ENCODE results near the gene LRRC8C. TPM values are rescaled to one million over a fixed set of nuclear protein-coding genes. Genes with fewer than 3 reads are reported as not detected.
"Not testable (repeated sequence)": the region's sequence is repeated elsewhere in the genome, so short reads cannot be mapped to it uniquely, and the experiment has no call there.

Gene LRRC8C
- 8.4 TPM for total RNA-seq

DNA sequence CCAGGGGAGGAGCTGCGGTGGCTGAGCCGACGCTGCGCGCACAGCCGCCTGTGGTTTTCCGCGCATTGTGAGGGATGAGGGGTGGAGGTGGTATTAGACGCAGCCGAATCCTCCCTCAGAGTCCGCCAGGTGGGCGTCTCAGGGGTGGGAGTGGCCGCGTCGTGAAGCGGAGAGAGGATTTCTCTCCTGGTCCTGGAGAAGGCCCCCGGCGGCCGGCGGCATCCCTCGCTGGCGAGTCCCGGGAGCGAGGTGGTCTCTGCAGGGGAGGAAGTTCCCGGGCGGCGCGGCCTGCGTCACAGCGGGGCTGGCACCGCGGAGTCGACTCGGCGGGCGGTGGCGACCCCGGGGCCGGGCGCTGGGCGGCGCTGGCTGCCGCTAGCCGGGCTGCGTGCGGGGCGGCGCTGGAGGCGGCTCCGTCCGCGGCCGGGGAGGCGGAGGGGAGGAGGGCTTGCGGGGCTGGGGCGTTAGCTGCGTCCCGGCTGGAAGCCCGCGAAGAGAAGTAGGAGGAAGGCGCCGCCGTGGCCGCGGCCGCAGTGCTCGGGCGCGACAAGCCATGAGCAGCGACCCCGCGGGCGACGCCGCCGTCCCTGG is at the start of gene LRRC8C:
Gene LRRC8C (plus strand): TSS at position 464 of the 591 bp plus-strand sequence. CDS start 53,354 bp downstream, outside the sequence.
- peak; percentile 83 for DNase-seq

DNA sequence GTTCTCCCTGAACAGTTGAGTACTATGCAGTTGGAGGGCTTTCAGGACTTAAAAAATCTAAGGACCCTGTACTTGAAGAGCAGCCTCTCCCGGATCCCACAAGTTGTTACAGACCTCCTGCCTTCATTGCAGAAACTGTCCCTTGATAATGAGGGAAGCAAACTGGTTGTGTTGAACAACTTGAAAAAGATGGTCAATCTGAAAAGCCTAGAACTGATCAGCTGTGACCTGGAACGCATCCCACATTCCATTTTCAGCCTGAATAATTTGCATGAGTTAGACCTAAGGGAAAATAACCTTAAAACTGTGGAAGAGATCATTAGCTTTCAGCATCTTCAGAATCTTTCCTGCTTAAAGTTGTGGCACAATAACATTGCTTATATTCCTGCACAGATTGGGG is 48.7 kb upstream of the LRRC8C start:
- DNase-seq, result no peak

DNA sequence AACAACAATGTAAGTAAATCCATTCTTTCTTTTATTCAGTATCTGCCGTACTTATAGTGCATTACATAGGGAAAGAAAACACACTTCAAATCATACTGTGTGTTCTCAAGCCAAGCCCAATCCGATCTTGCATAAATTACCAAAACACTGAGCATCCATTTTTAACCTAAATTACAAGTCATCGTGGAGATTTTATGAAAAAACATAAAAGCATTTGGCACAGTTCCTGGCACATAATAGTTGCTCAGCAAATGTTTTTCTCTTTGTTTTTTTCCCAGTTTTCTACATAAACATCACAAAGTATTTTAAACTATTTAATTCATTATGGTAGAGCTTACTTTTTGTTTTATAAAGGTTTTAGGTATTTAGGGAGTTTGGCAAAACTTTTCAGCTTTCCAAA is 48.1 kb upstream of the LRRC8C start:
- no peak for DNase-seq

DNA sequence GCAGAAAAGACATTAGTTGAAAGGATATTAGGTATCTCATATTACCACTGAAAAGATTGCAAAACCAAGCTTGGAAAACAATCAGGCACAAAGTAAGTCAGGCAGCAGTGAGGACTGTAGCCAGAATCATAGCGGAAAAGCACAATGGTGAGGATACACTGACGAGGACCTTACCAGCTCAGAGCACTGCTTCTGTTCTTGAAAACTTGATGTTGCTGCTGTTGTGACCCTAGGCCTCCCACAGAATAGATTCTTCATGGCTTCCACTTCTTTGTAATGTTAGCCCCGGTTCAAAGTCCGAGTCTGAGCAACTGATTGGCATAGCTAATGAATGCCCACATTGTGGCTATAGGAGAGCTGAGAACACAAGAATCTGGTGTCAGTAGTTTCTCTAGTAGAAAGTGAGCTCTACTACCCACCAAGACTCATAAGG is 45.2 kb upstream of the LRRC8C start:
- no peak for DNase-seq

DNA sequence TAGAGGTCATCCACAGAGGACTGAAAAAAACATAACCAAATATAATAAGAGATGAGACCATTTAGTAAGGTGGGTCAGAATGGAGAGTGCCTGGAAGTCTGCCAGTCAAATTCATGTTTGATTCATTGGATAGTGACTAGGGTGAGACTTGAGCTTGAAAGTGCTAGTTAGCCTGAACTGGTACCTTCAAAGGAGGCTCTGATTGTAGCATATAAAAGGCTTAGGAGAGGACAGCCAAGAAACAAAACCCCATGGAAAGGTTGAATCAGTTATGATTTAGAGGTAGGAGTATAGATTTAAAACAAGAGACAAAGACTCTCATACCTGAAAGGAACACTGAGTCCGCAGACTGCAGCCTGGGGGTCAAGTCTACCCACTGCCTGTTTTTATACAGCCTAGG is 44.4 kb upstream of the LRRC8C start:
- no peak for DNase-seq

DNA sequence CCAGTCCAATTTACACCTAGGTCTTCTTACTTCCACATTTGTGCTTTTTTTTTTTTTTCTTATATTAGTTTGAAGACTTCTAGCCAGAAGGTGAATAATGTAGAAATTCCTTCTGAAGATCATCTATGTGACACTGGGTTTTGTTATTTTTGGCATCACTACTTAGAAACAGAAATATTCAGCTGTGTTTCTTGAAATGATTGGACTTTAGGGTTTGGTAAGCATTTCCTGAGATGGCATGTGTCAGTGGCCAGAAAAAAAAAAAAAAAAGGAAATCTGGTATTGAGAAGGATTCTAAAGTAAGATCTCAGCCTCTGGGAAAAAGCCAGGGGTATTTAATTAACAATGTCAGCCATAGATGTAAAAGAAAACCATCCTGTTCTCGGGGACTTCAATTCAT is 43.4 kb upstream of the LRRC8C start:
- DNase-seq, result no peak

DNA sequence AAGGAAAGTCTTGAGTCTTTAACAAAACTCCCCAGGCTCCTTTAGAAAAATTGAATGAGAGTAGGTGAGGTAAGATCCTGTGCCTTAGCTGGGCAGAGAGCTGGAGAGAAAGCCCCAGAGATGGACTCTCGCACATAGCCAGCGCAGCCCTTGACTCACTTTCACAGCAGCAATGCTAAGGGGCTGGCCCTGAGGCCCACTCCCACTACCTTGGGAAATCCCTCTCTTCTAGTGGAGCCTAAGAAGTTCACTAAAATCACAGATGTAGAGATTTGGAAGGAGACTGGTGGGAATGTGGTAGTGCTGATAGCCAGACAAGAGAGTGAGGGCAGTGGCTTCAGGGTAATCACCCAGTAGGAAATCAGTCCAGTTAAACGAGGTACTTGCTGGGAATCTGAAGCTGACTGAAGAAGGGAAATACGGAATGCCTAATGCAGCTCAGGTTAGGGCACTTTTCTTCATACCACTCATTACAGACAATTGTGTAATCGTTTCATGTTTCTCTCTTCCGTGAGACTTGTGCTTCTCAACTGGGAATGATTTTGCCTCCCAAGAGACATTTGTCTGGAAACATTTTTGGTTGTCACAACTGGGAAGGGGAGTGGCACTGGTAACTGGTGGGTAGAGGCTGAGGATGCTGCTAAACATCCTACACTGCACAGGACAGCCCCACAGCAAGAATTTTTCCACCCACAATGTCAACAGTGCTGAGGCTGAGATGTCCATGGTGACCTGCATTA is 42.4 kb upstream of the LRRC8C start:
- DNase-seq, result no peak

DNA sequence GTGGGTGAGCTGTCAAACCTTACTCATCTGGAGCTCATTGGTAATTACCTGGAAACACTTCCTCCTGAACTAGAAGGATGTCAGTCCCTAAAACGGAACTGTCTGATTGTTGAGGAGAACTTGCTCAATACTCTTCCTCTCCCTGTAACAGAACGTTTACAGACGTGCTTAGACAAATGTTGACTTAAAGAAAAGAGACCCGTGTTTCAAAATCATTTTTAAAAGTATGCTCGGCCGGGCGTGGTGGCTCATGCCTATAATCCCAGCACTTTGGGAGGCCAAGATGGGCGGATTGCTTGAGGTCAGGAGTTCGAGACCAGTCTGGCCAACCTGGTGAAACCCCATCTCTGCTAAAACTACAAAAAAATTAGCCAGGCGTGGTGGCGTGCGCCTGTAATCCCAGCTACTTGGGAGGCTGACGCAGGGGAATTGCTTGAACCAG is 40.0 kb upstream of the LRRC8C start:
- DNase-seq, result not testable (repeated sequence)

DNA sequence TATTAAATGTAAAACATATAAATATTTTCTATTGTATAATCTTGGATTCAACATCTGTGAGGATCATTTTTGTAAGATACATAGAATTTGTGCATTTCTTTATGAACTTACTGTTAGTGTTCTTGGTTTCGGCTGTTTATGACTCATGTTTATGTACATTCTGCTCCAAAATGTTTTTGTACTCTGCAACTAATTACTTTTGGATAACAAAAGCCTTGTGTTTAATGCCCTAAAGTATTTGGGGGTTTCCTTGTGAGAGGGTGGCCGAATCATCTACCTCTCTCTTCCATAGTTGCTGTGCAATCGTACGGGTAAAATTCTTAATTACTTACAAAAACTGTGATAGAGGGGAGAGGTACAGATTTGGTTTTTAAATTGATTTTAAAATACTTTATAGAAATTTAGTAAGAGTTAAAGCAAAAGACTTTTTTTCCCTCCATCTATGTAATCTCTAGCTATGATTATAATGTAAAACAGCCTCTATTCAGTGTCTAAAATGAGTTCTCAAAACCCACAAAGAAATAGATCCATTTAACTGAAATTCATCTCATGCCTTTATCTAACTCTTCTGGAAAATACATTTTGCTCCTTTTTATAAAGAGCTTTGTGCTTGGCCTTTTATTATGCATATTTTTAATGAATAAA is 38.7 kb upstream of the LRRC8C start:
- DNase-seq, result no peak

DNA sequence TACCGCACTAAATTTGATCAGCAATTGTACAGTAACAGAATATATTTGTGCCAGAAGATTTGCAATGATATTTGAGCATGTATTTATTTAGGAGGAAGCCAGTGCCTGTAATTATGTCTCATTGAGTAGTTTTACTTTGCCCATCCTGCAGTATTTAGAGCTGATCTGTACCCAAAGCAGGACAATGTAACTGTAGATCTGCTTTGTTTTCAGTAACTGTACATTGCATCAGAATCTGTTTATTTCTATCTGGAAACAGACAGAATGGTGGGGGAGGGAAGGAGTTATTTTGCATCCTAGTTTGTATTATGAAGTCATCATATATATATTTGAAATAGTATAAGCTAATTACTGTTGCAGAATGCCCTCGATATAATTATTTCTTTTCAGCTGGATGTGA is 36.2 kb upstream of the LRRC8C start:
- DNase-seq, result no peak

DNA sequence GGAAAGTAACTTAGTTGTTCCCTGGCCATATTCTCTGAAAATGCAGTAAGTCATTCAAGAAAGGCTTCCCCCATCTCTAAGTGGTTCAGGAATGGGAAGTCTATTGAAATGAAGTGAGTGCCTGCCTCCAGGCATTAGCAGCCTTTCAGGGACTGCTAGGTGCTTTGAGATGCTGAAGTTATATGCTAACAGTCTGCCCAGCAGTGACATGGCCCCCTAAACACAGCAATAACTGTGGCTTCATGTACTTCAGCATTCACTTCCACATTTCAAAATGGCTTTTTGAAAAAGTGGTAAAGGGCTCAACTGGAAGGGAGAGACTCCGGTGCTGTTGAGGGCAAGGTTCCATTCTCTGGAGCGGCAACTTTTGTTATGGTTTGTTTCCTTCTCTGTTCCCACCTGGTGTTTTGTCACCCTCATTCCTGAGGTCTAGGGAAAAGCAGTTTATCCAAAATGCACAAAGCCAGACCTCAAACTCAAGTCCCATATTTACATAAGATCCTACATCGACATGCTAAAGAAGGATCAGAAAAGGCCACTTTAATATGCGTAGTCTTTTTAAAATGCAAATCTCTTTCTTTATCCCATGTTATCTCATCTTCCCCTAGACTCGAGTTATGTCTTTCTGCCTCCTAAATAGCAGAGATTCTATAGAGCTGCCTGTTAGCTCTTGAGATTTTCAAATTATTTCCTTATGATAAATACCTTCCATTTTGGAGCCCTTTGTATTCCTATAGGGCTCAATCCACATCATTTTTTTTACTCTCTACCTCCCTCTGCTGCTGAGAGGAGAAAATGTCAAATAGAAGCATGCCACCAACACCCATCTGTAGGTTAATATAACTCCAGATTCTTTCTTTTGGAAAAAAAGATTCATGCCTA is 34.2 kb upstream of the LRRC8C start:
- DNase-seq, result no peak

DNA sequence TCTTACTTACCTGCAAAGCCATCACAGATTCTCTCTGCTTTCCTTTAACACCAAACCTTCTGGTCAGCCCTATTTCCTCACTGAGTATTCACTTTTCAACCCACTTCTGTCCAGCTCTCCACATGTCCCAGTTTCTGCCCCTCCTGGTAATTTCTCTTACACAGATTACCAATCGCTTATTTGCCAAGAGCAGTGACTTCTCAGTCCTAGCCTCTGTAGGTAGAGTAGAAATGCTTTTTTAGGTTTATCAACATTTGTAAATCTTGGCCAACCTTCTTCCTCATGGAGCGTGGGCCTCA is 33.6 kb upstream of the LRRC8C start:
- no peak for DNase-seq

DNA sequence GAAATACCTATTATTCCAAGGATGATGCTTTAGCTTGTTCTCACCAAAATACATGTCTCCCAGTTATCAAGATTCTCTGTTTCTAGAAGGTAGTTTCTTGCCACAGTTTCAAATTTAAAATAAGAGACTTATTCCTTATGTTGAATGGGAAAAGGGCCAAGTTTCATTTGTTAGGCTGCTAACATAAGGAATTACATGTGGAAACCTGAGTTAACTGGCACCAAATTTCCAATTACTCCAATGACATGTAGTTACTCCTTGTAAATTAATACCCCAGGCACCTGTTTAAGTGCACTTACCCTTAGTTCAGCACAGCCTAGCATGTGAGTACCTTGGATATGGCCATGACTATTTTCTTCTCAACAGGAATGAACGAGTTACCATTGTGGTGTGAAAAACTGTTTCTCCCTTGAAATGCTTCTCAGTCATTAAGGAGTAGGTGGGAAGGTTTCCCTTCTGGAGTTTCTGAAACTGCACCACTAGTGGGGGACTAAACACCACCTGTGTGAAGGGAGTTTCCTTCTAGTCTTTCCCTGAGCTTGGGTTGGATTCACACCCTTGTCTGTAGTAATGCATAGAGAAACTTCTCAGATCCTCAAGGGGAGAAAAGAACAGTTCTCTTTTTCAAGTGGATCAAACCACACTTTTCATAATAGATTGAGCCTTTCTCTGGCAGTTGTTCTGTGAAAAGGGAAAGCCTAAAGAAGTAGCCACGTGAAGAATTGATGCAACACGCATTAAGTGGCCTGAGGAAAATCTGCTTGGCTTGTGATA is 32.3 kb upstream of the LRRC8C start:
- no peak for DNase-seq

DNA sequence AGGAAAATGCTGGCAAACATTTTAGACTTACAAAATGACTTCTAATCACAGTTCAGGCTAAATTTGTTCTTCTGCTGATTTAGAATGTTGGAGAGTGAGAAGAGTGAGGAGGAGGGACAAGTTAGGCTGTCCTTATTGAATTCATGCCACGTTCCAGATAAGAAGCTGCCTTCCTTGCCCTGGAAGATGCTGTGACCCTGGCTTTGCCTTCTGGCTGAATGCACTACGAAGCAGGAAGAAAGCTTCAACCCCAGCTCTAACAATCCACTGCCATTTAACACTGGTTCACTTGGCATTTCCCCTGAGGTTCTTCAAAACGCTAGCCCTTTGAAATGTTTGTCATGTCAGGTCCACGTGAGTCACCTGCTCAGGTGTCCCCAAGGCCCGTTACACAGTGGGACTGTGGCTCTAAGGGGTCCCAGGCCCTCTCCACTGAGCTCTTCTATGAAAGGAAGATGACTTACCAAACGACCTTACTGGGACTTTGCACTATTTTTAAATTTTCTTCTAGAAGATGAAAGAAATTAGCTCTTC is 30.0 kb upstream of the LRRC8C start:
- no peak for DNase-seq

DNA sequence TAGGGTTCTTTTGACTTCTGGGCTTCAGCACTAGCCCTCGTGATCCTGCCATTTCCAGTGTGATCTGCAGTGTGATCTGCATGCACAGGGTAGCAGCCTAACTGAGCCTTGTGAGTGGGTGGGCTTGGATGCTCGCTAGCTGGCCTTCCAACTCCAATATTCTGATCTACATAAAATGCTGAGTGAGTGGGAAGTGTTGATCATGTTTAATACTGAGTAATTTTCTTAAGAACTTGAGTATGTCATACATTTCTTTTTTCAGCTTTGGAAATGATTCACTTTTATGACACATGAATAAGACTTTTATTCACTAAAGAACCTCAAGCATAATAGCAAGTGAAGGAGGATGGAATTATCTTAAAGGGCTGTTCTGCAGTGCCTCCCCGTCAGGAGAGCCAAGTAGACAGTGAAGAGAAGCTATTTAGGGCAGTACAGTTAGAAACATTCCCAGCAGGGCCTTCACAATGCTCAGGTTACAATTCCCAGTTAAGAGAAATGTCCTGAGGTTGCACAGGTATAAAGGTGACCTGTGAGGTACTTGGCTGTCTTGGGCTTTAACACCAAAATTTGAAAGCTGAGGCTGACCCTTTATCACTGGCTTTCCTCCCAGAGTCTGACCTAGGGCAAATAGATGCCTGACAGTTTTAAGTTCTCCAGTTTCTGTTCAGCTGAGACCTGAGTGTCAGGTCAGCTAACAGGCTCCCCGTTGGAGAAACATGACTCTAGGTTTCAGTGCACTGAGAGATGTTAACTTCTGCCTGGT is 29.1 kb upstream of the LRRC8C start:
- no peak for DNase-seq

DNA sequence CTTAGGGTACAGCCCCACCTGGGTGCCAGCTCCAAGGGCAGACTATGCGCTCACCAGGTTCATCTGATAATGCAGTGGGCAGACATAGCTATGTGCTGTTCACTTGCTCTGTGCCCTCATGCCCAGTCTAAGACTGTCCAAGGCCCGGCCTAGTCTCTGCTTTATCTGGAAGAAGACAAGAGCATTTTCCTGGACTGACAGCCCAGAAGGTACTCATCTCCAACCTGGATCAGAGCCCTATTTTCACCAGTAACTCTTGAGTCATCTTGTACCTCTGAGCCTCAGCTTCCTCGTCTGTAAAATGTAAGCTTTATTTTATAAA is 28.5 kb upstream of the LRRC8C start:
- no peak for DNase-seq

DNA sequence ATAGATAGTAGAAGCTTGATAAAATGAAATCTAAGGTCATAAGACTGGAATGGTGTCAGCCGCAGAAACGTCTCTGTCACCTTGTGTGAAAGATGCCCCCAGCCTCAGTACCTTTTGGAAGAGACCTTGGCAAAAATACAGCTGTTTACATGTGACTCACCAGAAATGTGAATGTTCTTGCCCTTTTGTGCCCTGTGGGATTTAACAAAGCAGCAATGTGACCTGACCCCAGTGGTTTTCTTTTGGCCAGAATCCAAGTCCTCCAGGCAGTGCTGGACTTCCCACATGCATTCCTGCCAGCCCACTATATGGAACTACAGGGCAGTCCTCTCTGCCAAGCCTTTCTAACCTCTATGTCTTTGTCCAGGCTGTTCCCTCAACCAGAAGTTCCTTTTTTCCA is 27.2 kb upstream of the LRRC8C start:
- DNase-seq, result no peak

DNA sequence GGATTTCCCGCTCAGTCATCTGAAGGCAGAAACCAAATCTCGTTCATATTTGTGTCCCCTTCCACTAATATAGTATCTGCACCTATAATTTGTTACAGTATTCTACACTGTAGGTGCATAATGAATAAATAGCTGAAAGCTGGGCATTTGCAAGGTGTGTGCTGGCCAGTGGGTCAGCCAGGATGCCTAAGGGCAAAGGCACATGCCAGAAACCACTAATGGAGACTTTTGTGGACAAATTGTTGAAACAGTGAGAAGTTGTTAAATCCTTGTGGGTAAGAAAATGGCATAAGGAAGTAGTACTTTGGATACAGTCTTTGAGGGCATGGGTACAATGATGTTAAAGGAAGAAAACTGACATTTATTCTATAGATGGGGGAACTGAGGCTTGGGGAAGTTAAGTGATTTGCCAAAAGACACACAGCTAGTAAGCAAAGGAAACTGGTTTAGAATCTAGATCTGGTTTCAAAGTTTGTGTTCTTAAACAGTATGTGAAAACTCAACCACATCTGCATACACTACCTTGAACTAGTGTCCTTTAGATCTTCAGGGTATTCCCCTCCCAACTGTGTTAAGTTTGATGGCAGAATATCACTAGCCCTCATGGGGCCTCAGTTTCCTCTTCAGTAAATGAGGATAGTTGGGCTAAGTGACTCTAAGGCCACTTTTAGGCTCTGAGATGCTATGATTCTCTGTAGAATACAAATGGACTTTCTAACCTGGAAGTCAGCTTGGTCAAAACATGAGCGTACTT is 26.5 kb upstream of the LRRC8C start:
- no peak for DNase-seq

DNA sequence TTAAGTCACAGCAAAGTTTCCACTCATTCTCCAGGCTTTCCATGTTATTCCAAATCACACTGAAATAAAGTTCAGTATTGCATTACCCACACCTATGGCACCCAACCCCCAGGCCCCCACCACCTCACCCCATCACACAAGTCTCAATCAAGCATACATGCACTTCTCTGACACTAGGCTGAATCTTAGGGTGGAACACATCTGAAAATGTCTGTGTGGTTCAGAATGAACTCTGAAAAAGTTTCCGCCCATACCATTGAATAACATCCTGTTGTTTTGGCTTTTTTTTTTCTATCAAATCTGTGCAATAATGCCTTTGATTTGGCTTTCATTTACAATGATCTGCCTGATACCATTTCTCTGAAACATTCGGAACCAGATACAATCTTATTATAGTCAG is 25.8 kb upstream of the LRRC8C start:
- no peak for DNase-seq

DNA sequence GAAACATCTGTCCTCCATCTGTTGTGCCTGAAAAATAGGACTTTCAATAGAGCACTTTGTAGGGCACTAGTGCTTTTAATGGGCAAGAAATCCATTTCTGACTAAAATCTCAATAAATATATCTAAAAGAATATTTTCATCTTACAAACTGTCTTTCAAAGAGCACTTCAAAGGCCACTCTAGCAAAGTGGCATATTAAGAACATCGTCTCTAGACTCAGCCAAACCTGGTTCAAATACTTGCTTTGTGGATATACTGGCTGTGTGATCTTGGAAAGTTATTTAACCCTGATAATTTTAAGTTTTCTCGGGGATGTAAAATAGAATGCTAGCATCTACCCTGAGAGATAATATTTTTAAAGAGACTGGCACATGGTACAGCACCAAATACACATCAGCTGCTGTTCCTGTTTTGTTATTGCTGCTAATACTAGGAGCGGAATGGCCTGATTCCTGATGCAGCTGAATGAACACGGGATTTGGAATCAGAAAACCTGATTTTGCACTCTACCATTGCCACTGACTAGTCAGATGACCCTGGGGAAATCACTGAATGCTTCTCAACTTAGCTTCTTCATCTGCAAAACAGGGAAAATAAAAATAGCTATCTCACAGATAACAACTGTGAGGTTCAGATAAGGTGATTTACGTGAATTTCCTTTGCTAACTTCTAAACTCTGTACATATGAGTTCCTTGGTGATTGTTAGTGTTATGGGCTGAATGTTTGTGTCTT is 25.2 kb upstream of the LRRC8C start:
- no peak for DNase-seq
